IMR-90 (cell line): ENCODE results near the gene SRC. TPM values are rescaled to one million over a fixed set of nuclear protein-coding genes. Genes with fewer than 3 reads are reported as not detected.

Experiments used
- ATAC-seq: fragments of 200-7000 bp; cut with Tn5 transposase; 2 replicates; pipeline ENCODE4 v1.9.1; 2020; ENCODE audit warnings: low read depth, mild to moderate bottlenecking, moderate library complexity
- BruUV-seq: library from RNA; stranded (reverse); fragments of 400-500 nt; replicated peaks from 2 replicates; lab custom pipeline; 2021; lab: Mats Ljungman, UMichigan
- CTCF ChIA-PET: fragments of 300-600 bp; formaldehyde crosslinking; extraction: SDS; loops from one replicate; lab custom pipeline; 2021; ENCODE audit warnings: antibody characterized with exemption; lab: Yijun Ruan, JAX
- POLR2A ChIA-PET: fragments of 300-600 bp; sonication (Branson Sonifier 250); formaldehyde crosslinking; loops from one replicate; lab custom pipeline; 2022; ENCODE audit warnings: antibody characterized with exemption; ENCODE audit not compliant: unreplicated experiment; lab: Charles Lee
- DNase-seq: peaks from one replicate; pipeline ENCODE4 v3.0.0; 2013
- H2AFZ ChIP-seq: replicated peaks from 2 replicates; pipeline ENCODE3; 2013; ENCODE audit warnings: low read length, mild to moderate bottlenecking; ENCODE audit not compliant: poor library complexity
- H2AK5ac ChIP-seq: 2 replicates; pipeline ENCODE4 v1.6.1; 2013; ENCODE audit warnings: low read depth, low read length, inconsistent platforms
- H2AK9ac ChIP-seq: replicated peaks from 2 replicates; pipeline ENCODE3; 2013; ENCODE audit warnings: mild to moderate bottlenecking, low read depth, low read length, moderate library complexity; ENCODE audit not compliant: poor library complexity
- H2BK120ac ChIP-seq: 2 replicates; pipeline ENCODE4 v1.6.1; 2013; ENCODE audit warnings: low read depth, low read length, inconsistent platforms
- H2BK15ac ChIP-seq: 3 replicates; pipeline ENCODE4 v1.6.1; 2013; ENCODE audit warnings: low read depth, low read length, inconsistent platforms
- H2BK20ac ChIP-seq: 2 replicates; pipeline ENCODE4 v1.6.1; 2013; ENCODE audit warnings: low read depth, mild to moderate bottlenecking, inconsistent platforms, low read length, moderate library complexity
- H2BK5ac ChIP-seq: 2 replicates; pipeline ENCODE4 v1.6.1; 2013; ENCODE audit warnings: mild to moderate bottlenecking, low read depth, low read length, inconsistent platforms; ENCODE audit not compliant: poor library complexity, severe bottlenecking
- H3K14ac ChIP-seq: replicated peaks from 2 replicates; pipeline ENCODE4 v1.6.1; 2013; ENCODE audit warnings: low read depth, low read length, inconsistent platforms
- H3K18ac ChIP-seq: 2 replicates; pipeline ENCODE4 v1.6.1; 2013; ENCODE audit warnings: low read depth, low read length, control low read depth
- H3K23ac ChIP-seq: 2 replicates; pipeline ENCODE4 v1.6.1; 2013; ENCODE audit warnings: low read depth, low read length, inconsistent platforms
- H3K27ac ChIP-seq: 2 replicates; pipeline ENCODE4 v1.5.1; 2013; ENCODE audit warnings: mild to moderate bottlenecking, control low read depth, low read length; ENCODE audit not compliant: insufficient read depth
- H3K27me3 ChIP-seq: 2 replicates; pipeline ENCODE4 v1.6.1; 2013; ENCODE audit warnings: low read length; ENCODE audit not compliant: control insufficient read depth, insufficient read depth
- H3K36me3 ChIP-seq: 2 replicates; pipeline ENCODE4 v1.6.1; 2013; ENCODE audit warnings: low read length, mixed read lengths; ENCODE audit not compliant: control insufficient read depth, insufficient read depth
- H3K4ac ChIP-seq: 2 replicates; pipeline ENCODE4 v1.6.1; 2013; ENCODE audit warnings: low read depth, low read length, inconsistent platforms
- H3K4me1 ChIP-seq: 2 replicates; pipeline ENCODE4 v1.6.1; 2013; ENCODE audit warnings: low read length, mixed read lengths; ENCODE audit not compliant: control insufficient read depth, insufficient read depth
- H3K4me2 ChIP-seq: 2 replicates; pipeline ENCODE4 v1.6.1; 2013; ENCODE audit warnings: low read depth, mild to moderate bottlenecking, control low read depth, low read length, moderate library complexity
- H3K4me3 ChIP-seq: 2 replicates; pipeline ENCODE4 v1.5.1; 2013; ENCODE audit warnings: low read depth, mild to moderate bottlenecking, control low read depth, low read length, moderate library complexity; ENCODE audit not compliant: insufficient read depth
- H3K56ac ChIP-seq: 2 replicates; pipeline ENCODE4 v1.6.1; 2013; ENCODE audit warnings: low read length, inconsistent platforms; ENCODE audit not compliant: insufficient read depth; ENCODE audit errors: extremely low read depth
- H3K79me1 ChIP-seq, 2 experiments: 2 replicates each; pipeline ENCODE4 v1.6.1; 2013; ENCODE audit warnings: low read length in 2 of 2, inconsistent platforms in 1 of 2, low read depth in 1 of 2
- H3K9ac ChIP-seq: 2 replicates; pipeline ENCODE4 v1.6.1; 2013; ENCODE audit warnings: low read depth, low read length, control low read depth
- H3K9me1 ChIP-seq: 2 replicates; pipeline ENCODE4 v1.6.1; 2013; ENCODE audit warnings: low read length, inconsistent platforms; ENCODE audit not compliant: insufficient read depth
- H3K9me3 ChIP-seq: 2 replicates; pipeline ENCODE4 v1.6.1; 2013; ENCODE audit warnings: low read length; ENCODE audit not compliant: control insufficient read depth, insufficient read depth
- H4K20me1 ChIP-seq: 2 replicates; pipeline ENCODE4 v1.6.1; 2013; ENCODE audit warnings: low read length, inconsistent platforms; ENCODE audit not compliant: insufficient read depth
- H4K5ac ChIP-seq: 2 replicates; pipeline ENCODE4 v1.6.1; 2013; ENCODE audit warnings: mild to moderate bottlenecking, low read depth, low read length, control low read depth
- H4K8ac ChIP-seq, 2 experiments: 2 replicates each; pipeline ENCODE4 v1.6.1; 2013; ENCODE audit warnings: low read depth in 2 of 2, low read length in 2 of 2, control low read depth in 1 of 2, inconsistent platforms in 1 of 2
- H4K91ac ChIP-seq: 2 replicates; pipeline ENCODE4 v1.6.1; 2013; ENCODE audit warnings: low read depth, low read length, inconsistent platforms; ENCODE audit not compliant: insufficient read depth
- BHLHE40 ChIP-seq: fragments of 150-350 bp; IDR thresholded peaks from 2 replicates; pipeline ENCODE4 v1.6.1; 2016; ENCODE audit warnings: mild to moderate bottlenecking, low read depth, low read length
- MAFK ChIP-seq: IDR thresholded peaks from 2 replicates; pipeline ENCODE4 v1.6.1; 2012; ENCODE audit warnings: low read depth, low read length, improper control_type of control experiment
- MAZ ChIP-seq: IDR thresholded peaks from 2 replicates; pipeline ENCODE4 v1.6.1; 2012; ENCODE audit warnings: low read depth, mild to moderate bottlenecking, low read length, improper control_type of control experiment, moderate library complexity, borderline replicate concordance
- NFE2L2 ChIP-seq: fragments of 150-350 bp; IDR thresholded peaks from 2 replicates; pipeline ENCODE4 v1.6.1; 2016; ENCODE audit warnings: low read depth, mild to moderate bottlenecking, low read length
- POLR2A ChIP-seq: IDR thresholded peaks from 2 replicates; pipeline ENCODE4 v1.6.1; 2012; ENCODE audit warnings: mild to moderate bottlenecking, low read depth, low read length
- RAD21 ChIP-seq: IDR thresholded peaks from 2 replicates; pipeline ENCODE4 v1.6.1; 2012; ENCODE audit warnings: low read length, improper control_type of control experiment
- RCOR1 ChIP-seq: IDR thresholded peaks from 2 replicates; pipeline ENCODE4 v1.6.1; 2012; ENCODE audit warnings: mild to moderate bottlenecking, low read length, improper control_type of control experiment; ENCODE audit not compliant: insufficient replicate concordance
- RFX5 ChIP-seq: IDR thresholded peaks from 2 replicates; pipeline ENCODE4 v1.8.0; 2012; ENCODE audit warnings: low read depth, mild to moderate bottlenecking, low read length, moderate library complexity
- SMC3 ChIP-seq: fragments of 150-350 bp; IDR thresholded peaks from 2 replicates; pipeline ENCODE4 v1.6.1; 2016; ENCODE audit warnings: low read depth, mild to moderate bottlenecking, antibody characterized with exemption, low read length, moderate library complexity
- USF2 ChIP-seq: fragments of 150-350 bp; IDR thresholded peaks from 2 replicates; pipeline ENCODE4 v1.6.1; 2017; ENCODE audit warnings: mild to moderate bottlenecking, antibody characterized with exemption, low read length, low read depth
- WGBS, 2 experiments: methylation state at CpG; one replicate each; pipeline versions ENCODE4 v1.1.5 to v1.1.7; 2013; ENCODE audit warnings: missing lambda C conversion rate in 2 of 2; ENCODE audit not compliant: insufficient read length in 1 of 2; ENCODE audit errors: extremely low coverage in 2 of 2; 5-methylcytosine and 5-hydroxymethylcytosine counted together
- dilution Hi-C: fragments of 300-500 bp; cut with HindIII; formaldehyde crosslinking; loops from one replicate; pipeline ENCODE4 v1.14.3; 2018; ENCODE audit warnings: low sequenced_read_pairs; ENCODE audit not compliant: unreplicated experiment
- in situ Hi-C: fragments of 300-500 bp; cut with MboI; formaldehyde crosslinking; loops from 3 replicates; pipeline ENCODE4 v1.14.3; 2019; ENCODE audit warnings: low sequenced_read_pairs, inconsistent platforms, mixed read lengths
- intact Hi-C: fragments of 100-400 bp; cut with micrococcal nuclease; formaldehyde crosslinking; loops from 2 replicates; pipeline ENCODE4 v1.10.0; 2022
- polyA plus RNA-seq, 3 experiments: library from polyadenylated mRNA; depleted of rRNA; stranded (reverse); fragments of >200 nt; gene quantifications; 2 replicates each; pipeline ENCODE4 v1.2.3, GENCODE V29; 2012; ENCODE audit warnings: low replicate concordance in 1 of 3
- total RNA-seq: library from RNA; depleted of rRNA; stranded (reverse); fragments of >200 nt; gene quantifications from 2 replicates; pipeline ENCODE4 v1.2.3, GENCODE V29; 2012
- TF ChIP-seq, protein P1 (sequence below): fragments of 150-350 bp; IDR thresholded peaks from 2 replicates; pipeline ENCODE4 v1.6.1; 2016; ENCODE audit warnings: low read depth, mild to moderate bottlenecking, low read length, moderate library complexity, borderline replicate concordance

The SRC gene
- total and polyA plus RNA-seq, 2 of the 4 experiments (the other 2 are of a cell fraction), result 7.0 to 24.2 TPM

GRCh38 chr20:37365760-37366638 is 20.1 kb downstream of the SRC start:
- H2AK5ac ChIP-seq, result no peak overlapping the region
- no peak overlapping the region for H3K18ac ChIP-seq
- DNase-seq, result no peak
- ChIA-PET POLR2A (no interaction called here), CTCF (no interaction called here)
- in situ Hi-C loops (no loop called here), dilution Hi-C loops (no loop called here), intact Hi-C loops (no loop called here)
- H2BK120ac ChIP-seq, result no peak overlapping the region
- no peak overlapping the region for H3K9ac ChIP-seq
- no peak overlapping the region for H3K4me2 ChIP-seq
- H4K8ac ChIP-seq, result no peak overlapping the region
- WGBS, 2 experiments, result 100% methylated on average over 1 of the region's 6 CpGs; no CpG with 5 or more reads in 1 of the 2 experiments
- ATAC-seq, result no peak
- H2BK20ac ChIP-seq, result no peak overlapping the region
- H3K9me3 ChIP-seq, result no peaks in the 10 kb centered on the region
- H2AFZ ChIP-seq, result no peak overlapping the region
- H3K23ac ChIP-seq, result no peak overlapping the region
- H3K4me3 ChIP-seq, result no peak overlapping the region
- H2BK15ac ChIP-seq, result no peak overlapping the region
- H3K79me1 ChIP-seq, result peaks cover 17 to 62% of the 10 kb centered on the region in 2 experiments
- no peak overlapping the region for H4K91ac ChIP-seq
- H4K20me1 ChIP-seq, result peaks cover 38% of the 10 kb centered on the region
- H2AK9ac ChIP-seq, result no peak overlapping the region
- TF ChIP-seq POLR2A, result no peak
- TF ChIP-seq RFX5, result no peak
- TF ChIP-seq MAFK, result no peak
- TF ChIP-seq SMC3, result no peak
- TF ChIP-seq, protein P1, sequence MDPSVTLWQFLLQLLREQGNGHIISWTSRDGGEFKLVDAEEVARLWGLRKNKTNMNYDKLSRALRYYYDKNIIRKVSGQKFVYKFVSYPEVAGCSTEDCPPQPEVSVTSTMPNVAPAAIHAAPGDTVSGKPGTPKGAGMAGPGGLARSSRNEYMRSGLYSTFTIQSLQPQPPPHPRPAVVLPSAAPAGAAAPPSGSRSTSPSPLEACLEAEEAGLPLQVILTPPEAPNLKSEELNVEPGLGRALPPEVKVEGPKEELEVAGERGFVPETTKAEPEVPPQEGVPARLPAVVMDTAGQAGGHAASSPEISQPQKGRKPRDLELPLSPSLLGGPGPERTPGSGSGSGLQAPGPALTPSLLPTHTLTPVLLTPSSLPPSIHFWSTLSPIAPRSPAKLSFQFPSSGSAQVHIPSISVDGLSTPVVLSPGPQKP, result no peak
- no peak for TF ChIP-seq MAZ
- no peak for TF ChIP-seq BHLHE40
- no peak for TF ChIP-seq USF2
- TF ChIP-seq RCOR1, result no peak
- no peak for TF ChIP-seq NFE2L2
- TF ChIP-seq RAD21, result no peak
- no peak overlapping the region for H3K56ac ChIP-seq
- H3K14ac ChIP-seq, result no peak overlapping the region
- no peak overlapping the region for H3K27ac ChIP-seq
- H3K9me1 ChIP-seq, result no peaks in the 10 kb centered on the region; the same call in 1 of the 2 replicates
- no peak overlapping the region for H3K4ac ChIP-seq
- H2BK5ac ChIP-seq, result no peak overlapping the region
- peaks cover under 1% of the 10 kb centered on the region; the same call in 1 of the 2 replicates for H3K4me1 ChIP-seq
- H3K27me3 ChIP-seq, result no peaks in the 10 kb centered on the region
- H3K36me3 ChIP-seq, result peaks cover 22% of the 10 kb centered on the region
- TSS peak; percentile 15 for BruUV-seq
- no peak overlapping the region for H4K5ac ChIP-seq
